ENCODE results near the gene GALNT11. TPM values are rescaled to one million over a fixed set of nuclear protein-coding genes. Genes with fewer than 3 reads are reported as not detected.

GALNT11 gene
- total RNA-seq: 10 to 100 TPM; 45.9 to 54.4 TPM

- intact Hi-C loops (cut with DNase I): no loop called here
- 2 to 17% methylated on average over 17 to 60 of the region's 84 CpGs for WGBS, 2 donors
- Histone ChIP-seq H3K4me3 (peak within 1 kb of the TSS; percentile 64 to 73), H3K4me1 (peaks cover 19% of the 10 kb centered on the region), H3K9me3 (no peaks in the 10 kb centered on the region), H3K27ac (peak within 1 kb of the TSS; percentile 50 to 96 (median 94)), H3K27me3 (no peaks in the 10 kb centered on the region), H3K36me3 (replicated peaks in 1 of 2; ENCODE audit: insufficient read depth in 1 of 2, low read depth in 2 of 2) (no peaks in the 10 kb centered on the region)
- DNase-seq (peak; percentile 87 to 91 (median 88)), ATAC-seq (peak; percentile 98)
- TF ChIP-seq POLR2A (IDR thresholded peaks at IDR 0.05) (peak; percentile 73 to 81 (median 75)), CTCF (IDR thresholded peaks at IDR 0.05) (peak in 5 of 7 experiments; percentile 12 to 50 (median 27))
Observed at GRCh38 chr7:152025077-152025936, at the start of gene GALNT11. TSS of gene GALNT11 (plus strand) at chr7:152025674. CDS start at chr7:152094228, 68,554 bp downstream.

GRCh38 chr7:151978616-151979015 lies 46.9 kb upstream of the GALNT11 start:
- WGBS, 2 donors: 56 to 85% methylated on average over 4 of the region's 4 CpGs

DNA sequence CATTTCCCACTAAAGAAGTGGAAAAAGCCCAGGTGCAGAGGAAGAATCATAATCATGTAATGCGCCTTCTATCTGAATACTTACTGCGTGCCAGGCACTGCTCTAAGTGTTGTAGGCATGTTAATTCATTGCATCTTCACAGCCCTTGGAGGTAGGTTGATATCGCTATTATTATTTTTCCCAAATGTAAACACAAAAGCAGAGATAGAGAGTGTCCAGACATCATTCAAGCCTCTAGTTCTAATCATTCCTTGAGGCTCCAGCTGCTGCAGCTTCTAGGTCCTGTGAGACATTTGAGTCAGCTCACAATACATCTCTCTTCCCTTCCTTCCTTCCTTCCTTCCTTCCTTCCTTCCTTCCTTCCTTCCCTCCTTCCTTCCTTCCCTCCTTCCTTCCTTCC lies 44.3 kb upstream of the GALNT11 start:
- no peak for TF ChIP-seq POLR2A (IDR thresholded peaks at IDR 0.05)
- no peak for TF ChIP-seq CTCF (IDR thresholded peaks at IDR 0.05)
- WGBS, 2 donors: 84 to 89% methylated on average over 3 of the region's 3 CpGs
- H3K27ac ChIP-seq: no peak overlapping the region
- no peak for DNase-seq
- no peaks in the 10 kb centered on the region for H3K27me3 ChIP-seq
- H3K36me3 ChIP-seq (replicated peaks in 1 of 2; ENCODE audit: insufficient read depth in 1 of 2, low read depth in 2 of 2): no peaks in the 10 kb centered on the region
- ATAC-seq: no peak
- no peaks in the 10 kb centered on the region for H3K9me3 ChIP-seq
- no peak overlapping the region for H3K4me3 ChIP-seq
- intact Hi-C loops (cut with DNase I): no loop called here
- H3K4me1 ChIP-seq: no peaks in the 10 kb centered on the region

More at GRCh38 chr7:151978616-151979015, 46.9 kb upstream of the GALNT11 start:
- DNase-seq (no peak), ATAC-seq (no peak)
- TF ChIP-seq CTCF (IDR thresholded peaks at IDR 0.05): no peak
- H3K4me3 ChIP-seq: no peak overlapping the region
- no peaks in the 10 kb centered on the region for H3K9me3 ChIP-seq
- no peak overlapping the region for H3K27ac ChIP-seq
- intact Hi-C loops (cut with DNase I): no loop called here
- no peaks in the 10 kb centered on the region for H3K4me1 ChIP-seq
- no peaks in the 10 kb centered on the region for H3K27me3 ChIP-seq
- no peaks in the 10 kb centered on the region for H3K36me3 ChIP-seq (replicated peaks in 1 of 2; ENCODE audit: insufficient read depth in 1 of 2, low read depth in 2 of 2)

- H3K36me3 ChIP-seq (replicated peaks in 1 of 2; ENCODE audit: insufficient read depth in 1 of 2, low read depth in 2 of 2): no peaks in the 10 kb centered on the region
- H3K9me3 ChIP-seq: no peaks in the 10 kb centered on the region
- WGBS, 2 donors: 80 to 84% methylated on average over 5 of the region's 5 CpGs
- no peak overlapping the region for H3K4me3 ChIP-seq
- no peak for DNase-seq
- no peak for ATAC-seq
- no peaks in the 10 kb centered on the region for H3K4me1 ChIP-seq
- TF ChIP-seq POLR2A (IDR thresholded peaks at IDR 0.05) (no peak), CTCF (IDR thresholded peaks at IDR 0.05) (no peak)
- H3K27me3 ChIP-seq: no peaks in the 10 kb centered on the region
- H3K27ac ChIP-seq: no peak overlapping the region
- intact Hi-C loops (cut with DNase I): no loop called here
Observed at GRCh38 chr7:151982806-151983205, 42.7 kb upstream of the GALNT11 start.
